ENCODE results near the gene CYYR1.

The CYYR1 gene

GRCh38 chr21:26572702-26573381, at the start of gene CYYR1:
TSS of gene CYYR1 (minus strand) at chr21:26573286. CDS start at chr21:26572940, 346 bp downstream.
- ChIA-PET POLR2A (no interaction called here), CTCF (no interaction called here)
- no peak for DNase-seq (ENCODE audit: extremely low spot score)
- TF ChIP-seq CTCF (IDR thresholded peaks at IDR 0.05; ENCODE audit: control extremely low read depth, extremely low read depth, low read depth, missing control alignments), result no peak

DNA sequence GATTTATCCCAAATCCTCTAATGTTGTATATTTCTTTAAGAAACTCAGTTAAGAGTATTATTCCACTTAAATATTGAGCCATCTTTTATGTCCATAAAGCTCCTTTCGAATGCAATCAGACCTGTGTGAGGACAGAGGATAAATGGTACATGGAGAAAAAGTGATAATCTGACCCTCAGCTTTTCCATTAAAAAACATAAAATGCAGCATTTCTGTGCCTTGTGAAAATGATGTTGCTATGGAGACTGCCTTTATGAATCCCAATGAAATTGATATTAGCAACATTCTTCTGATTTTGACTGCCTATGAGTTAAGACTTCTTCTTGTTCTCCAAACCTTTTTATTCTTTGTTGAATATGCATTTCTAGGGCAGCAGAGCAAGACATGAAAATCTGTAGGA, 44.1 kb upstream of the CYYR1 start:
- POLR2A ChIA-PET, result no interaction called here
- no peak for DNase-seq (ENCODE audit: extremely low spot score)
- CTCF ChIA-PET, result no interaction called here
- TF ChIP-seq CTCF (IDR thresholded peaks at IDR 0.05; ENCODE audit: control extremely low read depth, extremely low read depth, low read depth, missing control alignments), result no peak

DNA sequence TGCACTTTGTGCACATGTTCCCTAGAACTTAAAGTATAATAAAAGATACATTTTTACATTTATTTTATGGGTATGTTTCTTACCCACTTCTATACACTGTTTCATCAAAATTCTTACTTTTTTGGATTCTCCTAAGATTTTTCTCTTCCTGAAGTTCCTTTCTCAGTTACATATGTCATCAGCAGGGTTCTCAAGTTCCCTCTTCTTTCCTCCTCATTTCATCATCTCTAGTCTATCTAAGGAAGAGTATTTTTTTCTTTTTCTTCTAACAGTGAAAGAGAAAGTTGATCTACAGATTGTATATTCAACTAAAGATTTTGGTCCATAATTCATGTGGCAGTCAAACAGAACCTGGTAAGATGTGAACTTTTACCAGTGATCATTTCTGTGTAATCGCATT, 41.2 kb upstream of the CYYR1 start:
- DNase-seq (ENCODE audit: extremely low spot score), result no peak

GRCh38 chr21:26599261-26599660, 26.2 kb upstream of the CYYR1 start:
- no peak for DNase-seq (ENCODE audit: extremely low spot score)
- ChIA-PET POLR2A (no interaction called here), CTCF (interaction anchor here (0.8 to 2.0 kb wide), 3 partner anchors 14 to 304 kb away, joined by 3 to 4 read pairs (median 3); no protein-coding TSS in a partner anchor)
- TF ChIP-seq CTCF (IDR thresholded peaks at IDR 0.05; ENCODE audit: control extremely low read depth, extremely low read depth, low read depth, missing control alignments), result no peak

More for the DNA sequence above, 41.2 kb upstream of the CYYR1 start:
- CTCF ChIA-PET, result no interaction called here
- TF ChIP-seq CTCF (IDR thresholded peaks at IDR 0.05; ENCODE audit: control extremely low read depth, extremely low read depth, low read depth, missing control alignments), result no peak
- POLR2A ChIA-PET, result no interaction called here

DNA sequence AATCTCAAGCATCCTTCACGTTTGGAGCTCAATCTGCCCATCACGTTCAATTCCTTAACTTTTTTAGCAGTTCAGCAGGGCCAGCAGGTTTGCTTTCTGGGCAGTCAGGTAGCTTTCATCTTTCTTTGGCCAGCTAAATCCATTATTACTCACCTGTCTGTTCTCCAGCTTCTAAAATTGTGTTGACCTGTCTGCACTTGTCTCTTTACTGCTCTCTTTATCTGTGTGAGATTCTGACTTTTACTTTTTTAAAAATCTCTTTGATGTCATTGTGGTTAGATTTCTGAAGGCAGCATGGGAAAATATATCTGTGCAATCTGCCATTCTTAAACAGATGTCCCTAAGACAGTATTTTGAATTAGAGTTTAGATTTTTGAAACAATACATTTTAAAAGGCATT, 24.9 kb upstream of the CYYR1 start:
- CTCF ChIA-PET, result interaction anchor here (0.7 kb wide), 1 partner anchor 9 kb away, joined by 3 read pairs; no protein-coding TSS in a partner anchor
- no peak for TF ChIP-seq CTCF (IDR thresholded peaks at IDR 0.05; ENCODE audit: control extremely low read depth, extremely low read depth, low read depth, missing control alignments)
- no peak for DNase-seq (ENCODE audit: extremely low spot score)
- POLR2A ChIA-PET, result no interaction called here

DNA sequence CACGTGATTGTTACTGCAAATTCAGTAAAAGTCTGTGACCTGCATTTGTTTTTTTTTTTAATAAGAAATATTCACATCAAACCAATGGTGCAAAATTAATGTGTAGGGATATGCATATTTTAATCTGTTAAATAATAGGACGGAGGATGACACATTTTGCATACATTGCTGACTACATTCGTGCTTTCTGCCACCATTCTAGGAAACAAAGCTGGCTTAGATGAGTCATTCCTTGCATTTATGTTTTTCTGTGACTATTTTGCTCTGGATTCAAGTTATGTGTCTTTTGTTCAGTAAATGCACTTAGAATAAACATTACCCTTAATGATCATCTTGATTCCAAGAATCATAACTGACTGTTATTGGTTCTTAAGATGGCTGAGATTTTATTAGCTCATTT, 23.9 kb upstream of the CYYR1 start:
- TF ChIP-seq CTCF (IDR thresholded peaks at IDR 0.05; ENCODE audit: control extremely low read depth, extremely low read depth, low read depth, missing control alignments), result no peak
- CTCF ChIA-PET, result no interaction called here
- POLR2A ChIA-PET, result no interaction called here
- DNase-seq (ENCODE audit: extremely low spot score), result no peak

Measured in GM10248 (cell line).